Small intestine (tissue), 7 donors: ENCODE results near the gene DSN1. TPM values are rescaled to one million over a fixed set of nuclear protein-coding genes. Genes with fewer than 3 reads are reported as not detected.

Experiments
- DNase-seq, 2 donors: peaks; one replicate each; pipeline versions ENCODE4 v3.0.0 to v3.0.0-alpha.2; 2013
- FAIRE-seq: peaks from 2 replicates; lab custom pipeline; 2012; peaks lifted over from hg19 to GRCh38; lab: Jason Lieb, UNC
- H3K27ac ChIP-seq, 3 donors: one replicate each; pipeline ENCODE4 v1.5.1; 2013; ENCODE audit warnings: low read length in 2 of 3, mild to moderate bottlenecking in 2 of 3, control low read depth in 1 of 3, inconsistent platforms in 1 of 3, low read depth in 1 of 3, moderate library complexity in 1 of 3
- H3K27me3 ChIP-seq, 3 donors: one replicate each; pipeline ENCODE4 v1.6.1; 2013; ENCODE audit warnings: low read length in 3 of 3, inconsistent platforms in 1 of 3; ENCODE audit not compliant: control insufficient read depth in 3 of 3, insufficient read depth in 3 of 3
- H3K36me3 ChIP-seq, 3 donors: one replicate each; pipeline ENCODE4 v1.6.1; 2013; ENCODE audit warnings: low read length in 3 of 3, inconsistent platforms in 1 of 3, low read depth in 1 of 3, mild to moderate bottlenecking in 1 of 3, moderate library complexity in 1 of 3; ENCODE audit not compliant: control insufficient read depth in 3 of 3, insufficient read depth in 2 of 3
- H3K4me1 ChIP-seq, 3 donors: one replicate each; pipeline ENCODE4 v1.6.1; 2013; ENCODE audit warnings: low read length in 2 of 3, inconsistent platforms in 1 of 3, low read depth in 1 of 3, mild to moderate bottlenecking in 1 of 3, moderate library complexity in 1 of 3; ENCODE audit not compliant: control insufficient read depth in 3 of 3, insufficient read depth in 2 of 3
- H3K4me3 ChIP-seq, 3 donors: one replicate each; pipeline ENCODE4 v1.5.1; 2013; ENCODE audit warnings: low read length in 3 of 3, control low read depth in 1 of 3, inconsistent platforms in 1 of 3, low read depth in 1 of 3, mild to moderate bottlenecking in 1 of 3, moderate library complexity in 1 of 3
- H3K9me3 ChIP-seq, 2 donors: one replicate each; pipeline ENCODE4 v1.6.1; 2013; ENCODE audit warnings: low read depth in 1 of 2, low read length in 1 of 2; ENCODE audit not compliant: control insufficient read depth in 2 of 2, insufficient read depth in 1 of 2
- WGBS, 3 donors: extraction: QIAGEN DNeasy Blood & Tissue Kit; methylation state at CpG; one replicate each; pipeline ENCODE4 v1.1.7; 2013; 5-methylcytosine and 5-hydroxymethylcytosine counted together
- polyA plus RNA-seq, 4 donors: library from polyadenylated mRNA; stranded (reverse) in 3 of 4; unstranded in 1 of 4; fragments of 200-250 nt in 3 of 4; fragments of 120-200 nt in 1 of 4; gene quantifications; one replicate each; pipeline versions ENCODE4 v1.2.1 to v1.2.3, GENCODE V29; 2013
- donor health status: healthy with polysubstance abuse.
- donor health status: control.
- donor health status: control.
- donor health status: Bipolar disorder and iron deficiency.
- donor health status: healthy.

DSN1 gene
- polyA plus RNA-seq, 4 donors, result 8.9 to 15.7 (median 11.6) TPM

GRCh38 chr20:36818185-36818584, 44.6 kb upstream of the DSN1 start:
- Histone ChIP-seq H3K9me3 (no peaks in the 10 kb centered on the region), H3K36me3 (peaks cover 0 to 53% (median 0%) of the 10 kb centered on the region in 3 donors), H3K4me1 (peaks cover 0 to 3% (median 0%) of the 10 kb centered on the region in 3 donors), H3K27ac (no peak overlapping the region), H3K27me3 (no peaks in the 10 kb centered on the region), H3K4me3 (no peak overlapping the region)
- DNase-seq (no peak), FAIRE-seq (no peak)
- 92 to 100% (median 93%) methylated on average over 1 of the region's 1 CpG for WGBS, 3 donors

- peaks cover 0 to 53% (median 0%) of the 10 kb centered on the region in 3 donors for H3K36me3 ChIP-seq
- DNase-seq, result no peak
- no peak overlapping the region for H3K27ac ChIP-seq
- H3K4me3 ChIP-seq, result no peak overlapping the region
- peaks cover 0 to 3% (median 0%) of the 10 kb centered on the region in 3 donors for H3K4me1 ChIP-seq
- H3K27me3 ChIP-seq, result no peaks in the 10 kb centered on the region
- FAIRE-seq, result no peak
- WGBS, 3 donors, result 94 to 98% (median 97%) methylated on average over 3 of the region's 3 CpGs
- no peaks in the 10 kb centered on the region for H3K9me3 ChIP-seq
Observed at GRCh38 chr20:36817496-36817895, 43.9 kb upstream of the DSN1 start.

GRCh38 chr20:36815454-36816091, 42.0 kb upstream of the DSN1 start:
- Histone ChIP-seq H3K27ac (no peak overlapping the region), H3K36me3 (peaks cover 0 to 51% (median 5%) of the 10 kb centered on the region in 3 donors), H3K4me1 (peaks cover 0 to 3% (median 0%) of the 10 kb centered on the region in 3 donors), H3K27me3 (no peaks in the 10 kb centered on the region), H3K4me3 (no peak overlapping the region), H3K9me3 (no peaks in the 10 kb centered on the region)
- DNase-seq, result no peak
- 94 to 97% (median 95%) methylated on average over 45 to 49 of the region's 49 CpGs for WGBS, 3 donors
- FAIRE-seq, result no peak

- H3K4me1 ChIP-seq, result peaks cover 0 to 6% (median 0%) of the 10 kb centered on the region in 3 donors
- DNase-seq, result peak in 1 of 2 donors; percentile 29
- peaks cover 0 to 63% (median 5%) of the 10 kb centered on the region in 3 donors for H3K36me3 ChIP-seq
- no peak overlapping the region for H3K4me3 ChIP-seq
- H3K9me3 ChIP-seq, result no peaks in the 10 kb centered on the region
- WGBS, 3 donors, result 73 to 81% (median 80%) methylated on average over 14 of the region's 14 CpGs
- no peak overlapping the region for H3K27ac ChIP-seq
- H3K27me3 ChIP-seq, result no peaks in the 10 kb centered on the region
- FAIRE-seq, result no peak
Observed at GRCh38 chr20:36812594-36813463, 39.3 kb upstream of the DSN1 start.

GRCh38 chr20:36808317-36809257, 35.0 kb upstream of the DSN1 start:
- Histone ChIP-seq H3K4me3 (no peak overlapping the region), H3K9me3 (no peaks in the 10 kb centered on the region), H3K27ac (peak overlapping the region in 2 of 3 donors; percentile 49 to 62), H3K27me3 (no peaks in the 10 kb centered on the region), H3K4me1 (peaks cover 0 to 6% (median 0%) of the 10 kb centered on the region in 3 donors), H3K36me3 (peaks cover 0 to 64% (median 14%) of the 10 kb centered on the region in 3 donors)
- no peak for FAIRE-seq
- WGBS, 3 donors, result 50 to 66% (median 65%) methylated on average over 17 to 19 of the region's 19 CpGs
- DNase-seq, result peak; percentile 85 to 90

- peaks cover 0 to 6% (median 0%) of the 10 kb centered on the region in 3 donors for H3K4me1 ChIP-seq
- peaks cover 3 to 72% (median 9%) of the 10 kb centered on the region in 3 donors for H3K36me3 ChIP-seq
- DNase-seq, result no peak
- no peaks in the 10 kb centered on the region for H3K9me3 ChIP-seq
- no peak overlapping the region for H3K4me3 ChIP-seq
- FAIRE-seq, result no peak
- H3K27me3 ChIP-seq, result no peaks in the 10 kb centered on the region
- H3K27ac ChIP-seq, result no peak overlapping the region
- 95 to 97% (median 96%) methylated on average over 5 of the region's 5 CpGs for WGBS, 3 donors
Observed at GRCh38 chr20:36806049-36806448, 32.5 kb upstream of the DSN1 start.

GRCh38 chr20:36805396-36805795, 31.8 kb upstream of the DSN1 start:
- Histone ChIP-seq H3K4me1 (peaks cover 0 to 6% (median 0%) of the 10 kb centered on the region in 3 donors), H3K27ac (no peak overlapping the region), H3K9me3 (no peaks in the 10 kb centered on the region), H3K4me3 (no peak overlapping the region), H3K27me3 (no peaks in the 10 kb centered on the region), H3K36me3 (peaks cover 3 to 77% (median 10%) of the 10 kb centered on the region in 3 donors)
- 89 to 94% (median 90%) methylated on average over 1 of the region's 1 CpG for WGBS, 3 donors
- DNase-seq, result no peak
- no peak for FAIRE-seq
